ENCODE results near the gene IMMP2L.
"Not testable (repeated sequence)": the region's sequence is repeated elsewhere in the genome, so short reads cannot be mapped to it uniquely, and the experiment has no call there.

The IMMP2L gene

DNA sequence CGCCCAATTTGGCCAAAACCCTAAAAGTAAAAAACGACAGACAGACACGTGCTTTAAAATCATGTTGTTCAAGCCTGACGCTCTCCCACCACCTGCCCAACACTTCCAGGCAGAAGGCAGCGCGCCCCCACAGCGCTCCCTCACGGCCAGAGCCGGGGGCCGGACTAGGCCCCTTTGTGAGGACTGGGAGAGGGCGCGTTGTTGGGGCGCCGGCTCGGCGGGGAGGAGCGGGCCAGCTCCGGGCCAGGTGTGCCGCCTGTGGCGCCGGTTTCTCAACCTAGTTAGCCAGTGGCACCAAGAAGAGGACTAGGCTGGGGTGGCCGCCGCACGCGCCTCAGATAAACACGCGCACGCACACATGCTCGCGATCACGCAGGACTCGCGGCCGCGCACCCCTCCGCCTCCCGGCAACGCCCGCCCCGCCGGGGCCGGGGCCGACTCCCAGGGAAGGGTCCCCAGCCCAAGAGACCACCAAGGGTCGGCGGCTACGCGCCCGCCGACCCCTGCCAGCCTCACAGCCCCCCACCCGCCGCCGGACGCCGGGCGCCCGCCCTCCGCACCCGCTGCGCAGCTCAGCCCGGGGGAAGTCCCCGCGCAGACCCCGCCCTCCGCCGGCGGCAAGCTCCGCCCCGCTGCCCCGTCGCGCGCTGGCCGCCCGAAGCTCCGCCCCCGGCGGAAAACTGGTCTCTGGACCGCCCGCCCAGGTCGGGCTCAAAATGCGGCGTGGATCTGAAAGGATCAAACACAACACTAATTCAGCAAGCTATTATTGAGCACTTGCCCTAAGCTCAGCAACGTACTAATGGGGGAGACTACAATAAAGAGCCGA is at the start of gene IMMP2L:
Gene IMMP2L (minus strand): TSS at position 589 of the 829 bp plus-strand sequence.
- DNase-seq = peak; percentile 78 to 79

DNA sequence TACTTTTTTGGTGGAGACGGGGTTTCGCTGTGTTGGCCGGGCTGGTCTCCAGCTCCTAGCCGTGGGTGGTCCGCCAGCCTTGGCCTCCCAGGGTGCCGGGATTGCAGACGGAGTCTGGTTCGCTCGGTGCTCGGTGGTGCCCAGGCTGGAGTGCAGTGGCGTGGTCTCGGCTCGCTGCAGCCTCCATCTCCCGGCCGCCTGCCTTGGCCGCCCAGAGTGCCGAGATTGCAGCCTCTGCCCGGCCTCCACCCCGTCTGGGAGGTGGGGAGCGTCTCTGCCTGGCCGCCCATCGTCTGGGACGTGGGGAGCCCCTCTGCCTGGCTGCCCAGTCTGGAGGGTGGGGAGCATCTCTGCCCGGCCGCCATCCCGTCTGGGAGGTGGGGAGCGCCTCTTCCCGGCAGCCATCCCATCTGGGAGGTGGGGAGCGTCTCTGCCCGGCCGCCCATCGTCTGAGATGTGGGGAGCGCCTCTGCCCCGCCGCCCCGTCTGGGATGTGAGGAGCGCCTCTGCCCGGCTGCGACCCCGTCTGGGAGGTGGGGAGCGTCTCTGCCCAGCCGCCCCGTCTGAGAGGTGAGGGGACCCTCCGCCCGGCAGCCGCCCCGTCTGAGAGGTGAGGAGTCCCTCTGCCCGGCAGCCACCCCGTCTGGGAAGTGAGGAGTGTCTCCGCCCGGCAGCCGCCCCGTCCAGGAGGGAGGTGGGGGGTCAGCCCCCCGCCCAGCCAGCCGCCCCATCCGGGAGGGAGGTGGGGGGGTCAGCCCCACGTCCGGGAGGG is 47.4 kb upstream of the IMMP2L start:
- DNase-seq = not testable (repeated sequence)

GRCh38 chr7:111607621-111608020 is 45.3 kb upstream of the IMMP2L start:
- DNase-seq = no peak

DNA sequence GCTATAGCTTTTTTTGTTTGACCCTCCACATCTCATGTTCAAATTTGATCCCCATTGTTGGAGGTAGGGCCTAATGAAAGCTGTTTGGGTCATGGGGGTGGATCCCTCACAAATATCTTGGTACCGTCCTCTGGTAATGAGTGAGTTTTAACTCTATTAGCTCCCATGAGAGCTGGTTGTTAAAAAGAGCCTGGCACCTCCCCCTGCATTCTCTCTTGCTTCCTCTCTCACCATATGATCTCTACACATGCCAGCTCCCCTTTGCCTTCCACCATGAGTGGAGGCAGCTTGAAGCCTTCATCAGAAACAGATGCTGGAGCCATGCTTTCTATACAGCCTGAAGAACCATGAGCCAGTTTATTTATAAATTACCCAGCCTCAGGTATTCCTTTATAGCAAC is 43.0 kb upstream of the IMMP2L start:
- no peak for DNase-seq

GRCh38 chr7:111600091-111600490 is 37.8 kb upstream of the IMMP2L start:
- DNase-seq = no peak

DNA sequence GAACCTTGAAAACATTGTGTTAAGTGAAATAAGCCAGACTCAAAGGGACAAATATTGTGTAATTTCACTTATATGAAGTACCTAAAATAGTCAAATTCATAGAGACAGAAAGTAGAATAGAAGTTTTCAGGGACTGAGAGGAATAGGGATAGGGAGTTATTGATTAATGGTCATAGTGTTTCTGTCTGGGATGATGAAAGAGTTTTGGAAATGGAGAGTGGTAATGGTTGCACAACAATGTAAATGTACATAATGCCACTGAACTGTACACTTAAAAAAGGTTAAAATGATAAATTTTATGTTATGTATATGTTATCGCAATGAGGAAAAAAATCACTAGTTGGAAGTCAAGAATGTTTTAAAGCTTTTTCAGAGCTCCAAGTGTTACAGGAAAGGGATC is 33.5 kb upstream of the IMMP2L start:
- no peak for DNase-seq

DNA sequence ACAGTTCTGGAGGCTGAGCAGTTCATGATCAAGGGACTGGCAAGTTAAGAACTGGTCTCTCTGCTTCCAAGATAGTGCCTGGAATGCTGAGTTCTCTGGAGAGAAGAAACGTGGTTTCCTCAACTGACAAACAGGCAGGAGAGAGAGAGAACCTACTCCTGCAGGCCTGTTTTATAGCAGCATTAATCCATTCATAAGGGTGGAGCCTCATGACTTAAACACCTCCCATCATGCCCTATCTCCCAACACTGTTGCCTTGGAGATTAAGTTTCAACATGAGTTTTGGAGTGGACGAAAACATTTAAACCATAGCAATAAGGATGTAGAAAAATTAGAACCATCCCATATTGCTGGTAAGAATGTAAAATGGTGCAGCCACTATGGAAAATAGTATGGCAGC is 32.3 kb upstream of the IMMP2L start:
- DNase-seq = no peak

DNA sequence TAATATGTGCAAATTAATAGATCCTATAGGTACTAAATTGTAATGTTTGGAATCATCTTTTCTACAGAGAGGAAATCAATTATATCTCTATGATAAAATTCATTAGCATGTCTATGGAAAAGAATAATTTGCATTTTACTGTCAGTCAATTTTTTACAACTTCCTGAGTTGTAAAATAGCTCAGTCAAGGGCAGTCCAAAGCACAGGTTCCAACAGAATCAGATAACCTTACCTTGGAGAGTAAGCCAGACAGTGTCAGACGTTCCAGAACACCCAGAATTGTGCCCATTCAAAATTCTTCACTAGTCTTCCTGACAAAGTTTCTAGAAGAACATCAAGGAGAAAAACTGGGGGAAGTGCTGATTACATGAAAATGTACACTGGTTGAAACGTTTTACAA is 31.1 kb upstream of the IMMP2L start:
- DNase-seq = no peak

DNA sequence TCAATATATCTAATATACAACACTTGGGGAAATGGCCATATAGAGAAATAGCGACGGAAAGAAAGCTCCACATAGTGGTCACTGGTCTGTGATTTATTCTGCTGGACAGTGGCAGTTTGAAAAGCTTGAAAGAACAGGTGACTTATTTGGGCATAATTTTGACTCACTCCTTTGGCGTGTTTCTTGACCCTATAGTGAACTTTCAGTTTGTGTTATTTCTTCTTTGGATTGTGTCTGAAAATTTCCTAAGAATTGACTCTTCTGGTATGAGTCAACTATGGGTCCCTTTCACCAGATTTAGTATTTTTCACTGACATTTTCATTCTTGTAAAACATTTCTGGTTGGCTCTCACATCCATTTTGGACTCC is 25.8 kb upstream of the IMMP2L start:
- no peak for DNase-seq

GRCh38 chr7:111587410-111588064 is 25.2 kb upstream of the IMMP2L start:
- DNase-seq = no peak

DNA sequence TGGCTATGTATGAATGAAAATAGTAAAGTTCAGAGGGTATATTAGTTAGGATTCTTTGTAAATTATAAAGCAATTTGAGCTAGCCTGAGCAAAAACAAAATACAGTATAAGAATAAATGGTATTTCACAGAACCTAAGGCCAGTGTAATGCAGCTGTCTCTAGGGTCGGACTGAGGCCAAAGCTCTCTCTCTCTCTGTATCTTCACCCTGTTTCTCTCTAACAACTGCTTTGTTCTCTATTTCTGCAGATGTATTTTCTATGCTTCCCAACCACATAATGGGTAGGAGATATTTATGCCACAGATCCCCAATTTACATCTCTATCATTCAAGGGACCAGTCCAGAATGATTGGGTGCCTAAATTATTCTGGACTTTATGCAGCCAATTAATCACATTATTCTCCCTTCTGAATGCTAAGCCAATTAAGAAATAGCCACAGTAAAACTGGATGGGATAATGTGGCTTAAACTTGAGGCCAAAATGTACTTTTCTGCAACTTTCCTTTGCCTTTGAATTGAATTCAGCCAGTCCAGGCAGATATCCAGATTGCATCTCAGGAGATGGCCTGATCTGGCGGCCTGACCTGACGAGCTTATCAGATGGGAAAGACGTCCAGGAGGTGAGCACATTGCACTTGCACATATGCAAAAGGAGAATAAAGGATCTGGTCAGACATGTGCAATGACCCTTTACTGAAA is 24.6 kb upstream of the IMMP2L start:
- DNase-seq = no peak

DNA sequence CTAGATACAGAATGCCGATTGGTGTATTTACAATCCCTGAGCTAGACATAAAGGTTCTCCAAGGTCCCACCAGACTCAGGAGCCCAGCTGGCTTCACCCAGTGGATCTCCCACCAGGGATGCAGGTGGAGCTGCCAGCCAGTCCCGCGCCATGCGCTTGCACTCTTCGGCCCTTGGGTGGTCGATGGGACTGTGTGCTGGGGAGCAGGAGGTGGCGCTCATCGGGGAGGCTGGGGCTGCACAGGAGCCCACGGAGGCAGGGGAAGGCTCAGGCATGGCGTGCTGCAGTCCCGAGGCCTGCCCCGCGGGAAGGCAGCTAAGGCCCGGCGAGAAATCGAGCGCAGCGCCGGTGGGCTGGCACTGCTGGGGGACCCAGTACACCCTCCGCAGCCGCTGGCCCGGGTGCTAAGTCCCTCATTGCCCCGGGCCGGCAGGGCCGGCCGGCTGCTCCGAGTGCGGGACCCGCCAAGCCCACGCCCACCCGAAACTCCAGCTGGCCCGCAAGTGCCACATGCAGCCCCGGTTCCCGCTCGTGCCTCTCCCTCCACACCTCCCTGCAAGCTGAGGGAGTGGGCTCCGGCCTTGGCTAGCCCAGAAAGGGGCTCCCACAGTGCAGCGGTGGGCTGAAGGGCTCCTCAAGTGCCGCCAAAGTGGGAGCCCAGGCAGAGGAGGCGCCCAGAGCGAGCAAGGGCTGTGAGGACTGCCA is 19.6 kb upstream of the IMMP2L start:
- not testable (repeated sequence) for DNase-seq

DNA sequence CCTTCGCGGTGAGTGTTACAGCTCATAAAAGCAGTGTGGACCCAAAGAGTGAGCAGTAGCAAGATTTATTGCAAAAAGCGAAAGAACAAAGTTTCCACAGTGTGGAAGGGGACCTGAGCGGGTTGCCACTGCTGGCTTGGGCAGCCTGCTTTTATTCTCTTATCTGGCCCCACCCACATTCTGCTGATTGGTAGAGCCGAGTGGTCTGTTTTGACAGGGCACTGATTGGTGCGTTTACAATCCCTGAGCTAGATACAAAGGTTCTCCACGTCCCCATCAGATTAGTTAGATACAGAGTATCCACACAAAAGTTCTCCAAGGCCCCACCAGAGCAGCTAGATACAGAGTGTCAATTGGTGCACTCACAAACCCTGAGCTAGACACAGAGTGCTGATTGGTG is 18.9 kb upstream of the IMMP2L start:
- DNase-seq = not testable (repeated sequence)

DNA sequence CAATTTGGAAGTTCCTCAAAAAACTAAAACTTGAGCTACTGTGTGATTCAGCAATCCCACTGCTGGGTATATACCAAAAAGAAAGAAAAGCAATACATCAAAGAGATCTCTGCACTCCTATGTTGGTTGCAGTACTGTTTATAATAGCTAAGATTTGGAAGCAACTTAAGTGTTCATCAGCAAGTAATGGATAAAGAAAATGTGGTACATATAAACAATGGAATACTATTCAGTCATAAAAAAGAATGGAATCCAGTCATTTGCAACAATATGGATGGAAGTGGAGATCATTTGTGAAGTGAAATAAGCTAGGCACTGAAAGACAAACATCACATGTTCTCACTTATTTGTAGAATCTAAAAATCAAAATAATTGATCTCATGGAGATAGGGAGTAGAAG is 16.5 kb upstream of the IMMP2L start:
- no peak for DNase-seq

DNA sequence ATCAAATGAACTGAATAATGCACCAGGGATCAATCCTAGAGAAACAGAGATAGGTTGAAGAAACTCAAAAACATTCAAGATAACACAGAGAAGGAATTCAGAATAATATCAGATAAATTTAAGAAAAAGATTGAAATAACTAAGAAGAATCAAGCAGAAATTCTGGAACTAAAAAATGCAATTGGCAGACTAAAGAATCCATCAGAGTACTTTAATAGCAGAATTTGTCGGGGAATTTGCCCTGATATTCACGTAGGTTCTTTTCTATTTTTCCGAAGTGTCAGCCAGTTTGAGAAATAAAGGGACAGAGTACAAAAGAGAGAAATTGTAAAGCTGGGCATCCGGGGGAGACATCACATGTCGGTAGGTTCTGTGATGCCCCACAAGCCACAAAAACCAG is 9.4 kb upstream of the IMMP2L start:
- no peak for DNase-seq

DNA sequence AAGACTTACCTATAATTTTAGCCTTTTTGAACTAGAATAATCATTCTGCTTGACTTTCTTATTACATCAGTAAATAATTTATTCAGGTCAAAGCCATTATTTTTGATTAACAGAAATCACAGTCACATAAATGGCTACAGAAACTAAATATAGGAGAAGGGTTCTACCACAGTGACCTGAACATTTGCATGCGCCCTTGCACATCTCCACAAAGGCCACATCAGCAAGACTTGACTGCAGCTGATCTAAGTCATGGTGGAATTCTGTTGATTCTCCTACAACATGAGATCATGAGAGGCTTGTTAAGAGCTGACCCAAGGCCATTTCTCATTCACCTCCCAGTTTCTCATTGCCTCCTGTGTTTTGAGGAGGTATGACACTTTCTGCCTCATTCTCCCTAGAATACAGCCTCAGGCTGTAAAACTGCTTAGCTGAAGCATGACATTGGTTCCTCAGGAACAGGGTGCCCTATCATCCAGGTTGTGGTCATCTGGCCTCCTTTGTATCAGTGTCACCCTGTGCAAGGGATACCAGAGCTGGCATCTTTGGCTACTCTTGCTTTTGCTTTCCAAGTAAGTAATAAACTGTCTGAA is 6.7 kb upstream of the IMMP2L start:
- no peak for DNase-seq

- DNase-seq = no peak
These were observed 6.1 kb upstream of the IMMP2L start for GRCh38 chr7:111568419-111568818.

DNA sequence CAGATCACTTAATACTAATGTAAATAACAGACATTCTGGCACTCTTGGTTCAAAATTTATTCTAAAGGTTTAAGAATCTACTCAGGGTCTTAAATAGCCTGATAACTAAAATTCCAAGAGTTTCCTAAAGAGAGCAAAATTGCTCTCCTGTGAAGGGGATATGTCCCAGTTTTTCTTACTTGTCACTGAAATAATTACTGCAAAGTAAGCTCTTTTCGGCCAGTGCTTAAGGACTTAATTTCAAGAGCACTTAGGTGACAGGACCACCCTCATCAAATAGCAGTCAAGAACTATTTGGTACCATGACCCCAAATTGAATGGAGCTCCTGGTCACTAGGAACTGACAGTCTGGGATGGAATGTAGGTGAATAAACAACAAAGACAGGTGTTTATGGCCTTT is 1.8 kb upstream of the IMMP2L start:
- no peak for DNase-seq

- DNase-seq = no peak
These were observed 713 bp downstream of the IMMP2L start for GRCh38 chr7:111561654-111561903.

- no peak for DNase-seq
These were observed 1.3 kb downstream of the IMMP2L start for GRCh38 chr7:111560773-111561653.

GRCh38 chr7:111558991-111559390 is 3.3 kb downstream of the IMMP2L start:
- no peak for DNase-seq
